Colonic mucosa (tissue), 4 donors: Measurements from ENCODE around the gene PDE1C. TPM values are rescaled to one million over a fixed set of nuclear protein-coding genes. Genes with fewer than 3 reads are reported as not detected.

ENCODE experiments used
- DNase-seq: peaks from one replicate; pipeline ENCODE4 v3.0.0-alpha.2; 2020
- H3K27ac ChIP-seq: fragments of 200-600 bp; one replicate; pipeline ENCODE4 v1.8.0; 2021
- H3K27me3 ChIP-seq: fragments of 200-600 bp; one replicate; pipeline ENCODE4 v1.8.0; 2021
- H3K36me3 ChIP-seq: fragments of 200-600 bp; one replicate; pipeline ENCODE4 v1.8.0; 2021
- H3K4me1 ChIP-seq: fragments of 200-600 bp; one replicate; pipeline ENCODE4 v1.8.0; 2021; ENCODE audit warnings: mild to moderate bottlenecking
- H3K4me3 ChIP-seq: fragments of 200-600 bp; one replicate; pipeline ENCODE4 v1.8.0; 2021
- H3K9ac ChIP-seq, 2 donors: one replicate each; pipeline ENCODE4 v1.7.0; 2013; ENCODE audit warnings: control low read depth in 2 of 2, low read depth in 2 of 2, low read length in 2 of 2
- H3K9me3 ChIP-seq: fragments of 200-600 bp; one replicate; pipeline ENCODE4 v1.8.0; 2021
- intact Hi-C: fragments of 100-400 bp; cut with DNase I; formaldehyde crosslinking; loops from one replicate; pipeline ENCODE4 v1.14.1; 2022
- total RNA-seq, 2 donors: library from RNA; stranded (reverse); fragmentation: NEBNext Ultra II Directional in 1 of 2; extraction: Animal tissue kit (Norgen Biotek cat#: 25700) in 1 of 2; gene quantifications; one replicate each; pipeline ENCODE4 v1.2.1, GENCODE V29; 2021
- TF ChIP-seq, protein P1 (sequence below): fragments of 200-600 bp; IDR thresholded peaks from one replicate; pipeline ENCODE4 v1.8.0; 2022; ENCODE audit warnings: antibody characterized with exemption, mild to moderate bottlenecking
- donor health status: healthy.
- donor health status: DM: no; HTN: no; CAD: no.
- donor health status: DM: no; HTN: no; CAD: no.

PDE1C gene
- total RNA-seq, 2 donors from 2014 or later: 1.2 to 2.7 TPM

DNA sequence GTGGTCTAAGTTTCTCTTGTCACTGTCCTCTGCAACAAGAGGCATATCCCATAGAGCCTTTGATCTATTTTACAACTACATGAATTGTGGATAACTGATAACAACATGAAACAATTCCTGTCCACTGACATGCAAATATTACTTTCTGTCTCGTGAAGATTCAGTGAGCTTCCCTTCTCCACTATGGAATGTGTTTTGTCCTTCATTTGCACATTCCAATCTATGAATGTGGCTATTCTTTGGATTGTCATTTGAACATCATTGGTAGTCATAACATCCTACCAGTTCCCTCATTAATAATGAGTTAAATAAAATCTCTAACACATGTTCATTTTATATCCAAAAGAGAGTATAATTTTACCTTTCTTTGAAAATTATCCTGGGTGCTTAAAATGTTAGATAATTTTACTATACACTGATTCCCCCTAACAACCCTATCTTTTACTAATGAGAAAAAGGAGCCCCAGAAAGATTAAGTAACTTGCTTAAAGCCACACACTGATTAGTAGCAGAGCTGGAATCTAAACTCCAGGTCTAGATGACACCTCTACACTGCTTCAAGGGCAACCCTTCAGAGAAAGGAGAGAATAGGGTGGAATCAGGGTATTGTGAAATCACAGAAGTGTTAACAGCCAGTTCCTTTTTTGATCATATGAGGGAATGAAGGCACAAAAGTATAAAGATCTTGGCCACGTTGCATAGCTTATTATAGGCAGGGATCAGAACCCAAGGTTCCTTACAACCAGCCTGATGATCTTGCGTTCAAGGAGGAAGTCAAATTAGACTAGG is 39.1 kb downstream of the PDE1C start:
- no peaks in the 10 kb centered on the region for H3K9me3 ChIP-seq
- TF ChIP-seq, protein P1, sequence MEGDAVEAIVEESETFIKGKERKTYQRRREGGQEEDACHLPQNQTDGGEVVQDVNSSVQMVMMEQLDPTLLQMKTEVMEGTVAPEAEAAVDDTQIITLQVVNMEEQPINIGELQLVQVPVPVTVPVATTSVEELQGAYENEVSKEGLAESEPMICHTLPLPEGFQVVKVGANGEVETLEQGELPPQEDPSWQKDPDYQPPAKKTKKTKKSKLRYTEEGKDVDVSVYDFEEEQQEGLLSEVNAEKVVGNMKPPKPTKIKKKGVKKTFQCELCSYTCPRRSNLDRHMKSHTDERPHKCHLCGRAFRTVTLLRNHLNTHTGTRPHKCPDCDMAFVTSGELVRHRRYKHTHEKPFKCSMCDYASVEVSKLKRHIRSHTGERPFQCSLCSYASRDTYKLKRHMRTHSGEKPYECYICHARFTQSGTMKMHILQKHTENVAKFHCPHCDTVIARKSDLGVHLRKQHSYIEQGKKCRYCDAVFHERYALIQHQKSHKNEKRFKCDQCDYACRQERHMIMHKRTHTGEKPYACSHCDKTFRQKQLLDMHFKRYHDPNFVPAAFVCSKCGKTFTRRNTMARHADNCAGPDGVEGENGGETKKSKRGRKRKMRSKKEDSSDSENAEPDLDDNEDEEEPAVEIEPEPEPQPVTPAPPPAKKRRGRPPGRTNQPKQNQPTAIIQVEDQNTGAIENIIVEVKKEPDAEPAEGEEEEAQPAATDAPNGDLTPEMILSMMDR: no peak
- no peaks in the 10 kb centered on the region for H3K27me3 ChIP-seq
- DNase-seq: no peak
- H3K4me1 ChIP-seq: no peaks in the 10 kb centered on the region
- no peak overlapping the region for H3K9ac ChIP-seq
- intact Hi-C loops: no loop called here
- H3K4me3 ChIP-seq: no peak overlapping the region
- H3K36me3 ChIP-seq: no peaks in the 10 kb centered on the region
- no peak overlapping the region for H3K27ac ChIP-seq

DNA sequence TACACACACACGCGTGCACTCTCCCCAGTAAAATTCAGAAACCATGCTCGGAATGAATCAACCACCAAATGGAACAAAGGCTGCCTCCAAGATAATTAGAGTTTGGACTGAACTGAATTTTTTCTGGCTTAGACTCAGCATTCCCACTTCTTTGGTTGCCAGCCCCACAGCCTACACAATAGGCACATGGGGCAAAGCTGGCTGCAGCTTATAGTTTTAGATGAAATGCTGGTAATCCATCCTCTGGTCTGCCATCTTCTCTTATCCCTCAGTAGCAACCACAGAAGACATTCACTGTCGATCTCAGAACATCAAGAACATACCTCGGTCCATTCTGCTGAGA is 44.2 kb downstream of the PDE1C start:
- H3K27ac ChIP-seq: no peak overlapping the region
- TF ChIP-seq, protein P1: no peak
- H3K27me3 ChIP-seq: no peaks in the 10 kb centered on the region
- no peaks in the 10 kb centered on the region for H3K9me3 ChIP-seq
- H3K9ac ChIP-seq: no peak overlapping the region
- H3K36me3 ChIP-seq: no peaks in the 10 kb centered on the region
- intact Hi-C loops: no loop called here
- no peak overlapping the region for H3K4me3 ChIP-seq
- H3K4me1 ChIP-seq: no peaks in the 10 kb centered on the region
- DNase-seq: no peak

DNA sequence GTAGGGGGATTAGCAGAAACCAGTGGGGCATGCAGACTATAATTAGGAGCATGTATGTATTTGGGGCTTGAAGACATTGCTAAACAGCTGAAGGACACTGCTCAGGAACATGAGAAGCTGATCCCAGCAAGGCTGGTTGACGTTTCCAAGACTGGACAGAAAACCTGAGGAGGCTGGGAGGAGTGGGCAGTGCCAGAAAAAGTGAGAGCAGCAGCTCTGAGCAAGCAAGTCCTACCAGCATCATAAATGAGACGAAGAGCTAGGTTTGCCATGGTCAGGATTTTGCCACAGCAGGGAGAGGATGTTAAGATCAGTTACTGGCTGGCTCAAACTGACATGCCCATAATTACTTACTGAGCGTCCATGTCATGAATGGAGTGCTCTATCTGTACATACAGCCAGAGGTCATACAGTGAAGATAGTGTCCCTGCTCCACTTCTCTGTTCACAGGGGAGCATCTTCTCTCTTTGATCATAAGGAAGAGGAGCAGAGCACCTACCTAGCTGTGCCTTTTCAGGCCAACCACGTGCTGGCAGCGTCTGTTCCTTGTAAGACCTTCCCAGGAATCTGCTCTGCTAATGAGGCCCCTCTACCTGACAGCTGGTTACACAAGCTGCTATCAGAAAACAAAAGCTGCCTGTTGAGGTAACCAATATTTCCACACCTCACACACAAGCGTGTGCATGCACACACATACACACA is 44.7 kb downstream of the PDE1C start:
- Histone ChIP-seq H3K27ac (no peak overlapping the region), H3K27me3 (no peaks in the 10 kb centered on the region), H3K9ac (no peak overlapping the region), H3K4me1 (no peaks in the 10 kb centered on the region), H3K4me3 (no peak overlapping the region), H3K9me3 (no peaks in the 10 kb centered on the region), H3K36me3 (no peaks in the 10 kb centered on the region)
- DNase-seq: no peak
- TF ChIP-seq, protein P1: no peak
- intact Hi-C loops: no loop called here

DNA sequence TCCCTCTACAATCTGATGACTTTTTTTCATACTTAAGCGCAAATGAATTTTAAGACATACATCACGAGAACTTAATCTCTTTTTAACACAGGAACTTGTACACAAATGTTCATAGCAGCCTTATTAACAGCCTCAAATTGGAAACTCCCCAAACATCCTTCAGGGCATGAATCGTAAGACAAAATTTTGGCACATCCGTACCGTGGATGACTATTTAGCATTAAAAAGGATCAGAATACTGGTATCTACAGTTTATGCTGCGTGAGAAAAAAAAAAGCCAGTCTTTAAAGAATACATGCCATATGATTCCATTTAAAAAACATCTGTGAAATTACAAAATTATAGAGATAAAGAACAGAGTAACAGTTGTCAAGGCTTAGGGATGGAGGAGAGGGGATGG is 46.8 kb downstream of the PDE1C start:
- H3K4me3 ChIP-seq: no peak overlapping the region
- H3K27ac ChIP-seq: no peak overlapping the region
- no peaks in the 10 kb centered on the region for H3K4me1 ChIP-seq
- H3K36me3 ChIP-seq: no peaks in the 10 kb centered on the region
- H3K9me3 ChIP-seq: no peaks in the 10 kb centered on the region
- no peaks in the 10 kb centered on the region for H3K27me3 ChIP-seq
- TF ChIP-seq, protein P1: no peak
- no peak for DNase-seq
- no peak overlapping the region for H3K9ac ChIP-seq
- intact Hi-C loops: no loop called here

DNA sequence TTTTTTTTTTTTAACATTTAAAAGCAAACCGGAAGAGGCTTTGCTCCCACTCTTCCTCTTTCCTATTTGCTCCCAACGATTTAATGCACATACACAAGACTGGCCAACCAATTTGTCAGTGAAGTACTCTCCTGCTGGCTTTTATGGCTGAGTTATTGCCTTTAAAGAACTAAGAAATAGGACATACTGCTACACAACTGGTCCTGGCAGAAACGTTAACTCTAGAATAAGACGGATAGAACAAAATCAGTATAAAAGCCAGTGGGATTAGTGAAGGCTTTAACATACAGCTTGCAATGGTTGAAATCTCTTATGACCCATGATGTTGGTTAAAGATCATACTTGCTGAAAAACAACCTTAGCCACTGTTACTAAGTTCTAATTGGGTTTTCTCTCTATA is 47.2 kb downstream of the PDE1C start:
- TF ChIP-seq, protein P1: no peak
- Histone ChIP-seq H3K4me3 (no peak overlapping the region), H3K36me3 (no peaks in the 10 kb centered on the region), H3K9ac (no peak overlapping the region), H3K4me1 (no peaks in the 10 kb centered on the region), H3K9me3 (no peaks in the 10 kb centered on the region), H3K27me3 (no peaks in the 10 kb centered on the region), H3K27ac (no peak overlapping the region)
- intact Hi-C loops: no loop called here
- DNase-seq: no peak
